Measurements from ENCODE around the gene KLC4.

DNA sequence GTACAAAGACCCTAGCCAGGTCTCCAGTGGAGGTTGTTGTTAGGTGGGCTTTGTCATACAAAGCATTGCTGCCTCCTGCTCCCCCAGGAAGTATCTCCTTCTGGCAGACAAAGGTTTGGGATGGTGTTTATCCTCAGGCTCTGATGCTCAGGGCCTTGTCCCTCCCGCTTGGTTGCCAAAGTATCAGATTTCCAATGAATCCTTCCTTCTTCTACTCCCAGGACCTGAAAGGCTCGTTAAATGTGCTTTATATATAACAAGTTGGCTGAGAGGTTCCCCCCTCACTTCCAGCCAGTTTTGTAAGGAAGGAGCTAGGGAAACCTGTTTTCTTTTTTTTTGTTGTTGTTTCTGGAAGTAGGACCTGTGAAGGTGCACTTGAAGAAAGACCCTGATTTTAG, 31.1 kb downstream of the KLC4 start:
- TF ChIP-seq, protein P1, sequence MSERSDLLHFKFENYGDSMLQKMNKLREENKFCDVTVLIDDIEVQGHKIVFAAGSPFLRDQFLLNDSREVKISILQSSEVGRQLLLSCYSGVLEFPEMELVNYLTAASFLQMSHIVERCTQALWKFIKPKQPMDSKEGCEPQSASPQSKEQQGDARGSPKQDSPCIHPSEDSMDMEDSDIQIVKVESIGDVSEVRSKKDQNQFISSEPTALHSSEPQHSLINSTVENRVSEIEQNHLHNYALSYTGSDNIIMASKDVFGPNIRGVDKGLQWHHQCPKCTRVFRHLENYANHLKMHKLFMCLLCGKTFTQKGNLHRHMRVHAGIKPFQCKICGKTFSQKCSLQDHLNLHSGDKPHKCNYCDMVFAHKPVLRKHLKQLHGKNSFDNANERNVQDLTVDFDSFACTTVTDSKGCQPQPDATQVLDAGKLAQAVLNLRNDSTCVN (CRISPR knock-in tag; IDR thresholded peaks at IDR 0.05): no peak
- TF ChIP-seq PTTG1 (tag; IDR thresholded peaks at IDR 0.05; ENCODE audit: low read depth) (no peak), EZH2 (IDR thresholded peaks at IDR 0.05; ENCODE audit: borderline replicate concordance, low read depth, low read length) (no peak), SP1 (CRISPR knock-in tag; IDR thresholded peaks at IDR 0.05) (no peak), CHD2 (IDR thresholded peaks at IDR 0.05; ENCODE audit: low read depth, low read length) (no peak), RCOR1 (IDR thresholded peaks at IDR 0.05; ENCODE audit: borderline replicate concordance in 1 of 2, low read depth in 2 of 2, low read length in 2 of 2) (no peak), ZNF696 (CRISPR knock-in tag; conservative IDR thresholded peaks at IDR 0.05) (no peak), MAFF (IDR thresholded peaks at IDR 0.05; ENCODE audit: low read length) (no peak), ZNF347 (CRISPR knock-in tag; IDR thresholded peaks at IDR 0.05; ENCODE audit: low read depth) (no peak), TAF1 (IDR thresholded peaks at IDR 0.05; ENCODE audit: control insufficient read depth, extremely low read depth, insufficient read depth, low read length, severe bottlenecking) (no peak), STAT6 (CRISPR knock-in tag; IDR thresholded peaks at IDR 0.05) (no peak), RNF2 (IDR thresholded peaks at IDR 0.05) (no peak)
- TF ChIP-seq, protein P2, sequence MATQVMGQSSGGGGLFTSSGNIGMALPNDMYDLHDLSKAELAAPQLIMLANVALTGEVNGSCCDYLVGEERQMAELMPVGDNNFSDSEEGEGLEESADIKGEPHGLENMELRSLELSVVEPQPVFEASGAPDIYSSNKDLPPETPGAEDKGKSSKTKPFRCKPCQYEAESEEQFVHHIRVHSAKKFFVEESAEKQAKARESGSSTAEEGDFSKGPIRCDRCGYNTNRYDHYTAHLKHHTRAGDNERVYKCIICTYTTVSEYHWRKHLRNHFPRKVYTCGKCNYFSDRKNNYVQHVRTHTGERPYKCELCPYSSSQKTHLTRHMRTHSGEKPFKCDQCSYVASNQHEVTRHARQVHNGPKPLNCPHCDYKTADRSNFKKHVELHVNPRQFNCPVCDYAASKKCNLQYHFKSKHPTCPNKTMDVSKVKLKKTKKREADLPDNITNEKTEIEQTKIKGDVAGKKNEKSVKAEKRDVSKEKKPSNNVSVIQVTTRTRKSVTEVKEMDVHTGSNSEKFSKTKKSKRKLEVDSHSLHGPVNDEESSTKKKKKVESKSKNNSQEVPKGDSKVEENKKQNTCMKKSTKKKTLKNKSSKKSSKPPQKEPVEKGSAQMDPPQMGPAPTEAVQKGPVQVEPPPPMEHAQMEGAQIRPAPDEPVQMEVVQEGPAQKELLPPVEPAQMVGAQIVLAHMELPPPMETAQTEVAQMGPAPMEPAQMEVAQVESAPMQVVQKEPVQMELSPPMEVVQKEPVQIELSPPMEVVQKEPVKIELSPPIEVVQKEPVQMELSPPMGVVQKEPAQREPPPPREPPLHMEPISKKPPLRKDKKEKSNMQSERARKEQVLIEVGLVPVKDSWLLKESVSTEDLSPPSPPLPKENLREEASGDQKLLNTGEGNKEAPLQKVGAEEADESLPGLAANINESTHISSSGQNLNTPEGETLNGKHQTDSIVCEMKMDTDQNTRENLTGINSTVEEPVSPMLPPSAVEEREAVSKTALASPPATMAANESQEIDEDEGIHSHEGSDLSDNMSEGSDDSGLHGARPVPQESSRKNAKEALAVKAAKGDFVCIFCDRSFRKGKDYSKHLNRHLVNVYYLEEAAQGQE (IDR thresholded peaks at IDR 0.05; ENCODE audit: borderline replicate concordance): no peak
- TF ChIP-seq, protein P2 (CRISPR knock-in tag; IDR thresholded peaks at IDR 0.05; ENCODE audit: low read depth): no peak
